HepG2 (cell line): ENCODE data around the gene C9orf85. TPM values are rescaled to one million over a fixed set of nuclear protein-coding genes. Genes with fewer than 3 reads are reported as not detected.

Experiments used
- MLLT10 ChIP-seq: sonication (generic); formaldehyde crosslinking; IDR thresholded peaks from 2 replicates; pipeline ENCODE4 v1.4.0; 2020; ENCODE audit warnings: missing genetic modification reagents
- MXD4 ChIP-seq: IDR thresholded peaks from 2 replicates; pipeline ENCODE4 v1.6.1; 2016; ENCODE audit warnings: mild to moderate bottlenecking, missing biosample characterization, missing genetic modification reagents
- NFKB2 ChIP-seq: sonication (generic); formaldehyde crosslinking; IDR thresholded peaks from 2 replicates; pipeline ENCODE4 v1.4.0; 2020; ENCODE audit warnings: missing genetic modification reagents, borderline replicate concordance
- SETDB1 ChIP-seq: sonication (generic); formaldehyde crosslinking; IDR thresholded peaks from 2 replicates; pipeline ENCODE4 v1.5.1; 2020; ENCODE audit warnings: missing genetic modification reagents, mild to moderate bottlenecking, borderline replicate concordance
- SUZ12 ChIP-seq: fragments of 150-350 bp; IDR thresholded peaks from 2 replicates; pipeline ENCODE4 v1.6.1; 2014; ENCODE audit warnings: low read depth, low read length
- TEAD3 ChIP-seq: optimal IDR thresholded peaks from 2 replicates; pipeline ENCODE3; 2016; ENCODE audit warnings: borderline replicate concordance
- ZNF138 ChIP-seq: sonication (generic); formaldehyde crosslinking; IDR thresholded peaks from 2 replicates; pipeline ENCODE4 v1.5.0; 2020; ENCODE audit warnings: mild to moderate bottlenecking, low read depth, missing genetic modification reagents
- ZNF331 ChIP-seq: sonication (generic); formaldehyde crosslinking; IDR thresholded peaks from 2 replicates; pipeline ENCODE4 v1.4.0; 2020; ENCODE audit warnings: missing genetic modification reagents
- polyA plus RNA-seq, 8 experiments: library from polyadenylated mRNA; depleted of rRNA in 3 of 8; stranded (reverse) in 7 of 8; unstranded in 1 of 8; fragments of >200 nt; fragmentation: Illumina TruSeq in 4 of 8; extraction: Trizol in 4 of 8; gene quantifications; 2 replicates each; pipeline versions ENCODE4 v1.2.1 to v1.2.3, GENCODE V29; 2011 to 2016; ENCODE audit warnings: low read depth in 4 of 8, missing spikeins in 1 of 8, mixed read lengths in 1 of 8; ENCODE audit not compliant: insufficient read depth in 1 of 8
- total RNA-seq, 5 experiments: library from RNA; depleted of rRNA; stranded (reverse); fragments of >200 nt; fragmentation: Illumina TruSeq; extraction: Trizol; gene quantifications; 2 replicates each; pipeline ENCODE4 v1.2.3, GENCODE V29; 2016; ENCODE audit warnings: low read depth in 1 of 5
- TF ChIP-seq, protein P1 (sequence below): sonication (generic); formaldehyde crosslinking; IDR thresholded peaks from 2 replicates; pipeline ENCODE4 v1.9.0; 2021; ENCODE audit warnings: mild to moderate bottlenecking, missing genetic modification reagents
- TF ChIP-seq, protein P2 (sequence below): sonication (generic); formaldehyde crosslinking; IDR thresholded peaks from 2 replicates; pipeline ENCODE4 v1.4.0; 2020; ENCODE audit warnings: mild to moderate bottlenecking, missing genetic modification reagents
- TF ChIP-seq, protein P3 (sequence below): sonication (generic); formaldehyde crosslinking; IDR thresholded peaks from 2 replicates; pipeline ENCODE4 v1.5.0; 2020; ENCODE audit warnings: mild to moderate bottlenecking, missing genetic modification reagents
- TF ChIP-seq, protein P4 (sequence below): sonication (generic); formaldehyde crosslinking; IDR thresholded peaks from 2 replicates; pipeline ENCODE4 v1.5.0; 2020; ENCODE audit warnings: mild to moderate bottlenecking, missing genetic modification reagents, borderline replicate concordance
- TF ChIP-seq, protein P5 (sequence below): IDR thresholded peaks from 2 replicates; pipeline ENCODE4 v1.6.1; 2016; ENCODE audit warnings: missing genetic modification reagents, missing compliant biosample characterization
- TF ChIP-seq, protein P6 (sequence below): sonication (generic); IDR thresholded peaks from 2 replicates; pipeline ENCODE4 v1.6.1; 2016; ENCODE audit warnings: low read depth, borderline replicate concordance

C9orf85 gene
- total and polyA plus RNA-seq, 2 of the 13 experiments (the other 11 are each of a cell fraction or from before 2014, with no cell fraction given): 9.9 to 13.9 TPM

DNA sequence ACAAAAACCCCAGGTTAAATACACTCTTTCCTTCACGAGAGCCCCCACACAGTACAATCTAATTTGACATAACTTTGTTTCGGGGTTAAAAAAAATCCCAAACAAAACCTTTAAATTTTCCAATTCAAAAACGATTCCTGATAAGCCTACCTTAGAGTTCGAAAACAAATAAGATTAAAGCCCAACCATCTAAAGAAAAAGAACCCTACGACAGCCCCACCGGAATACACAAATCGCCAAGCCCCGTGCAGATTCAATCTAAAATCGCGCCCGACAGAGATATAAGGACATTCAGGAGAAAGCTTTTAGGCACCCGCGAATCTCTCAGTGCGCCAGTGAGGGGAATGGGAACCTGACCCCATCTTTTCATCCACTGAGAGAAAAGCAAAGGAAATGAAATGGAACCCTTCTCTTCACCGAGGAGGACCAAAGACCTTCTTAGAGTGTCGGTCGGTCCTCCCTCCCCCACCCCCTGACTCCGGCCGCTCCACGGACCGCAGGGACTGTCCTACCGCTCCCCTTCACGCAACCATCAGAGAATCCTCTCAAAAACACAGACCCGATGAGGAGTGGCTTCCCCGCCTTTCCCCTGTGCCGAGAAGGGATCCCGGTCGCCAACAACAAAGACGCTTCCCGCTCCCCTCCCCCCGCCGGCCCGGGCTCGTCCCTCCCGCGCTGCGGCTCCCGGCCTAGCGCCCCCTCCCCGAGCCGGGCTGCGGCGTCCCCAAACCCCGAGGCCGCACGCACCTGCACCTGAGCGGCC lies 1.4 kb upstream of the C9orf85 start (continued):
- TF ChIP-seq, protein P1, sequence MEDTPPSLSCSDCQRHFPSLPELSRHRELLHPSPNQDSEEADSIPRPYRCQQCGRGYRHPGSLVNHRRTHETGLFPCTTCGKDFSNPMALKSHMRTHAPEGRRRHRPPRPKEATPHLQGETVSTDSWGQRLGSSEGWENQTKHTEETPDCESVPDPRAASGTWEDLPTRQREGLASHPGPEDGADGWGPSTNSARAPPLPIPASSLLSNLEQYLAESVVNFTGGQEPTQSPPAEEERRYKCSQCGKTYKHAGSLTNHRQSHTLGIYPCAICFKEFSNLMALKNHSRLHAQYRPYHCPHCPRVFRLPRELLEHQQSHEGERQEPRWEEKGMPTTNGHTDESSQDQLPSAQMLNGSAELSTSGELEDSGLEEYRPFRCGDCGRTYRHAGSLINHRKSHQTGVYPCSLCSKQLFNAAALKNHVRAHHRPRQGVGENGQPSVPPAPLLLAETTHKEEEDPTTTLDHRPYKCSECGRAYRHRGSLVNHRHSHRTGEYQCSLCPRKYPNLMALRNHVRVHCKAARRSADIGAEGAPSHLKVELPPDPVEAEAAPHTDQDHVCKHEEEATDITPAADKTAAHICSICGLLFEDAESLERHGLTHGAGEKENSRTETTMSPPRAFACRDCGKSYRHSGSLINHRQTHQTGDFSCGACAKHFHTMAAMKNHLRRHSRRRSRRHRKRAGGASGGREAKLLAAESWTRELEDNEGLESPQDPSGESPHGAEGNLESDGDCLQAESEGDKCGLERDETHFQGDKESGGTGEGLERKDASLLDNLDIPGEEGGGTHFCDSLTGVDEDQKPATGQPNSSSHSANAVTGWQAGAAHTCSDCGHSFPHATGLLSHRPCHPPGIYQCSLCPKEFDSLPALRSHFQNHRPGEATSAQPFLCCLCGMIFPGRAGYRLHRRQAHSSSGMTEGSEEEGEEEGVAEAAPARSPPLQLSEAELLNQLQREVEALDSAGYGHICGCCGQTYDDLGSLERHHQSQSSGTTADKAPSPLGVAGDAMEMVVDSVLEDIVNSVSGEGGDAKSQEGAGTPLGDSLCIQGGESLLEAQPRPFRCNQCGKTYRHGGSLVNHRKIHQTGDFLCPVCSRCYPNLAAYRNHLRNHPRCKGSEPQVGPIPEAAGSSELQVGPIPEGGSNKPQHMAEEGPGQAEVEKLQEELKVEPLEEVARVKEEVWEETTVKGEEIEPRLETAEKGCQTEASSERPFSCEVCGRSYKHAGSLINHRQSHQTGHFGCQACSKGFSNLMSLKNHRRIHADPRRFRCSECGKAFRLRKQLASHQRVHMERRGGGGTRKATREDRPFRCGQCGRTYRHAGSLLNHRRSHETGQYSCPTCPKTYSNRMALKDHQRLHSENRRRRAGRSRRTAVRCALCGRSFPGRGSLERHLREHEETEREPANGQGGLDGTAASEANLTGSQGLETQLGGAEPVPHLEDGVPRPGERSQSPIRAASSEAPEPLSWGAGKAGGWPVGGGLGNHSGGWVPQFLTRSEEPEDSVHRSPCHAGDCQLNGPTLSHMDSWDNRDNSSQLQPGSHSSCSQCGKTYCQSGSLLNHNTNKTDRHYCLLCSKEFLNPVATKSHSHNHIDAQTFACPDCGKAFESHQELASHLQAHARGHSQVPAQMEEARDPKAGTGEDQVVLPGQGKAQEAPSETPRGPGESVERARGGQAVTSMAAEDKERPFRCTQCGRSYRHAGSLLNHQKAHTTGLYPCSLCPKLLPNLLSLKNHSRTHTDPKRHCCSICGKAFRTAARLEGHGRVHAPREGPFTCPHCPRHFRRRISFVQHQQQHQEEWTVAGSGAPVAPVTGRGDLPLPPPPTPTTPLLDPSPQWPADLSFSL: no peak
- TF ChIP-seq NFKB2 (CRISPR knock-in tag) (no peak), ZNF138 (CRISPR knock-in tag) (no peak), MLLT10 (CRISPR knock-in tag) (no peak), SUZ12 (no peak), SETDB1 (CRISPR knock-in tag) (no peak), TEAD3 (CRISPR knock-in tag) (no peak), ZNF331 (CRISPR knock-in tag) (peak; percentile 50; the same call in 1 of the 2 replicates), MXD4 (CRISPR knock-in tag) (no peak)
- TF ChIP-seq, protein P2, sequence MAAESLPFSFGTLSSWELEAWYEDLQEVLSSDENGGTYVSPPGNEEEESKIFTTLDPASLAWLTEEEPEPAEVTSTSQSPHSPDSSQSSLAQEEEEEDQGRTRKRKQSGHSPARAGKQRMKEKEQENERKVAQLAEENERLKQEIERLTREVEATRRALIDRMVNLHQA (CRISPR knock-in tag): no peak
- TF ChIP-seq, protein P3, sequence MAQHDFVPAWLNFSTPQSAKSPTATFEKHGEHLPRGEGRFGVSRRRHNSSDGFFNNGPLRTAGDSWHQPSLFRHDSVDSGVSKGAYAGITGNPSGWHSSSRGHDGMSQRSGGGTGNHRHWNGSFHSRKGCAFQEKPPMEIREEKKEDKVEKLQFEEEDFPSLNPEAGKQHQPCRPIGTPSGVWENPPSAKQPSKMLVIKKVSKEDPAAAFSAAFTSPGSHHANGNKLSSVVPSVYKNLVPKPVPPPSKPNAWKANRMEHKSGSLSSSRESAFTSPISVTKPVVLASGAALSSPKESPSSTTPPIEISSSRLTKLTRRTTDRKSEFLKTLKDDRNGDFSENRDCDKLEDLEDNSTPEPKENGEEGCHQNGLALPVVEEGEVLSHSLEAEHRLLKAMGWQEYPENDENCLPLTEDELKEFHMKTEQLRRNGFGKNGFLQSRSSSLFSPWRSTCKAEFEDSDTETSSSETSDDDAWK (CRISPR knock-in tag): no peak
- TF ChIP-seq, protein P4, sequence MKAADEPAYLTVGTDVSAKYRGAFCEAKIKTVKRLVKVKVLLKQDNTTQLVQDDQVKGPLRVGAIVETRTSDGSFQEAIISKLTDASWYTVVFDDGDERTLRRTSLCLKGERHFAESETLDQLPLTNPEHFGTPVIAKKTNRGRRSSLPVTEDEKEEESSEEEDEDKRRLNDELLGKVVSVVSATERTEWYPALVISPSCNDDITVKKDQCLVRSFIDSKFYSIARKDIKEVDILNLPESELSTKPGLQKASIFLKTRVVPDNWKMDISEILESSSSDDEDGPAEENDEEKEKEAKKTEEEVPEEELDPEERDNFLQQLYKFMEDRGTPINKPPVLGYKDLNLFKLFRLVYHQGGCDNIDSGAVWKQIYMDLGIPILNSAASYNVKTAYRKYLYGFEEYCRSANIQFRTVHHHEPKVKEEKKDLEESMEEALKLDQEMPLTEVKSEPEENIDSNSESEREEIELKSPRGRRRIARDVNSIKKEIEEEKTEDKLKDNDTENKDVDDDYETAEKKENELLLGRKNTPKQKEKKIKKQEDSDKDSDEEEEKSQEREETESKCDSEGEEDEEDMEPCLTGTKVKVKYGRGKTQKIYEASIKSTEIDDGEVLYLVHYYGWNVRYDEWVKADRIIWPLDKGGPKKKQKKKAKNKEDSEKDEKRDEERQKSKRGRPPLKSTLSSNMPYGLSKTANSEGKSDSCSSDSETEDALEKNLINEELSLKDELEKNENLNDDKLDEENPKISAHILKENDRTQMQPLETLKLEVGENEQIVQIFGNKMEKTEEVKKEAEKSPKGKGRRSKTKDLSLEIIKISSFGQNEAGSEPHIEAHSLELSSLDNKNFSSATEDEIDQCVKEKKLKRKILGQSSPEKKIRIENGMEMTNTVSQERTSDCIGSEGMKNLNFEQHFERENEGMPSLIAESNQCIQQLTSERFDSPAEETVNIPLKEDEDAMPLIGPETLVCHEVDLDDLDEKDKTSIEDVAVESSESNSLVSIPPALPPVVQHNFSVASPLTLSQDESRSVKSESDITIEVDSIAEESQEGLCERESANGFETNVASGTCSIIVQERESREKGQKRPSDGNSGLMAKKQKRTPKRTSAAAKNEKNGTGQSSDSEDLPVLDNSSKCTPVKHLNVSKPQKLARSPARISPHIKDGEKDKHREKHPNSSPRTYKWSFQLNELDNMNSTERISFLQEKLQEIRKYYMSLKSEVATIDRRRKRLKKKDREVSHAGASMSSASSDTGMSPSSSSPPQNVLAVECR (CRISPR knock-in tag): peak; percentile 57; the same call in 1 of the 2 replicates
- TF ChIP-seq, protein P5, sequence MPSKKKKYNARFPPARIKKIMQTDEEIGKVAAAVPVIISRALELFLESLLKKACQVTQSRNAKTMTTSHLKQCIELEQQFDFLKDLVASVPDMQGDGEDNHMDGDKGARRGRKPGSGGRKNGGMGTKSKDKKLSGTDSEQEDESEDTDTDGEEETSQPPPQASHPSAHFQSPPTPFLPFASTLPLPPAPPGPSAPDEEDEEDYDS: no peak
- TF ChIP-seq, protein P6, sequence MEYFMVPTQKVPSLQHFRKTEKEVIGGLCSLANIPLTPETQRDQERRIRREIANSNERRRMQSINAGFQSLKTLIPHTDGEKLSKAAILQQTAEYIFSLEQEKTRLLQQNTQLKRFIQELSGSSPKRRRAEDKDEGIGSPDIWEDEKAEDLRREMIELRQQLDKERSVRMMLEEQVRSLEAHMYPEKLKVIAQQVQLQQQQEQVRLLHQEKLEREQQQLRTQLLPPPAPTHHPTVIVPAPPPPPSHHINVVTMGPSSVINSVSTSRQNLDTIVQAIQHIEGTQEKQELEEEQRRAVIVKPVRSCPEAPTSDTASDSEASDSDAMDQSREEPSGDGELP: no peak
